H1 (cell line): ENCODE data around the gene STAT3. TPM values are rescaled to one million over a fixed set of nuclear protein-coding genes. Genes with fewer than 3 reads are reported as not detected.

ENCODE experiments used
- CTCF ChIA-PET: fragments of 300-600 bp; sonication (Branson Sonifier 250); formaldehyde crosslinking; loops from one replicate; lab custom pipeline; 2021; ENCODE audit not compliant: partially characterized antibody; lab: Charles Lee
- POLR2A ChIA-PET: fragments of 300-600 bp; sonication (Branson Sonifier 250); formaldehyde crosslinking; loops from one replicate; lab custom pipeline; 2021; ENCODE audit warnings: inconsistent platforms; ENCODE audit not compliant: partially characterized antibody; lab: Charles Lee
- DNase-seq, 2 experiments: peaks; one replicate each; pipeline versions ENCODE4 v3.0.0 to v3.0.0-alpha.2; 2010 to 2022; ENCODE audit warnings: low spot score in 2 of 2, low read depth in 1 of 2, mixed read lengths in 1 of 2
- FAIRE-seq: peaks from 2 replicates; lab custom pipeline; 2011; peaks lifted over from hg19 to GRCh38; lab: Jason Lieb, UNC
- H2AFZ ChIP-seq: 2 replicates; pipeline ENCODE4 v1.8.1; 2012; ENCODE audit warnings: low read length, inconsistent platforms
- H2AK5ac ChIP-seq: 2 replicates; pipeline ENCODE4 v1.6.1; 2013; ENCODE audit warnings: low read depth, low read length
- H2BK120ac ChIP-seq: replicated peaks from 2 replicates; pipeline ENCODE3; 2013; ENCODE audit warnings: low read depth, low read length, inconsistent platforms
- H2BK12ac ChIP-seq: 2 replicates; pipeline ENCODE4 v1.6.1; 2013; ENCODE audit warnings: low read depth, low read length
- H2BK15ac ChIP-seq: 2 replicates; pipeline ENCODE4 v1.6.1; 2013; ENCODE audit warnings: low read length
- H2BK20ac ChIP-seq: 2 replicates; pipeline ENCODE4 v1.6.1; 2013; ENCODE audit warnings: low read length
- H2BK5ac ChIP-seq: 2 replicates; pipeline ENCODE4 v1.6.1; 2013; ENCODE audit warnings: low read depth, low read length
- H3K14ac ChIP-seq: 2 replicates; pipeline ENCODE4 v1.6.1; 2013; ENCODE audit warnings: inconsistent platforms; ENCODE audit not compliant: insufficient read length
- H3K18ac ChIP-seq: 2 replicates; pipeline ENCODE4 v1.6.1; 2013; ENCODE audit warnings: low read length; ENCODE audit errors: extremely low read depth
- H3K23ac ChIP-seq: 2 replicates; pipeline ENCODE4 v1.6.1; 2013; ENCODE audit warnings: inconsistent platforms; ENCODE audit not compliant: insufficient read length
- H3K23me2 ChIP-seq: 2 replicates; pipeline ENCODE4 v1.6.1; 2013; ENCODE audit warnings: low read depth, low read length
- H3K27ac ChIP-seq: 2 replicates; pipeline ENCODE4 v1.6.1; 2011; ENCODE audit warnings: low read depth, low read length, inconsistent platforms
- H3K27me3 ChIP-seq, 4 experiments: replicated peaks in 1 of 4; 1 replicate in 1 of 4; 2 replicates in 3 of 4; pipeline versions ENCODE4 v1.6.1 to v1.8.1; 2011 to 2013; ENCODE audit warnings: low read length in 3 of 4, mild to moderate bottlenecking in 3 of 4, inconsistent platforms in 2 of 4, mixed read lengths in 2 of 4, moderate library complexity in 1 of 4; ENCODE audit not compliant: control insufficient read depth in 3 of 4, insufficient read depth in 3 of 4; ENCODE audit errors: extremely low read depth in 1 of 4
- H3K36me3 ChIP-seq, 4 experiments: 2 replicates each; pipeline versions ENCODE4 v1.6.1 to v1.8.1; 2011 to 2013; ENCODE audit warnings: mild to moderate bottlenecking in 4 of 4, low read length in 3 of 4, moderate library complexity in 2 of 4, control low read depth in 1 of 4, inconsistent platforms in 1 of 4; ENCODE audit not compliant: insufficient read depth in 4 of 4, control insufficient read depth in 2 of 4
- H3K4ac ChIP-seq: replicated peaks from 2 replicates; pipeline ENCODE3; 2013; ENCODE audit warnings: low read length, low read depth, mixed read lengths, inconsistent platforms; ENCODE audit not compliant: insufficient read length
- H3K4me1 ChIP-seq, 4 experiments: replicated peaks in 1 of 4; 1 replicate in 1 of 4; 2 replicates in 3 of 4; pipeline versions ENCODE4 v1.6.1 to v1.8.1; 2011 to 2013; ENCODE audit warnings: low read length in 3 of 4, inconsistent platforms in 2 of 4, mixed read lengths in 1 of 4; ENCODE audit not compliant: insufficient read depth in 4 of 4, control insufficient read depth in 3 of 4
- H3K4me2 ChIP-seq, 2 experiments: 2 replicates each; pipeline versions ENCODE4 v1.6.1 to v1.8.1; 2011 to 2013; ENCODE audit warnings: low read depth in 2 of 2, low read length in 2 of 2, control low read depth in 1 of 2, inconsistent platforms in 1 of 2, mild to moderate bottlenecking in 1 of 2; ENCODE audit not compliant: insufficient read depth in 1 of 2
- H3K4me3 ChIP-seq, 4 experiments: fragments of 200-600, 300-600 bp in 1 of 4; sonication (generic), shearing (Covaris generic), sonication (Bioruptor Twin) in 1 of 4; 2 replicates each; pipeline versions ENCODE4 v1.5.1 to v1.8.1; 2011 to 2016; ENCODE audit warnings: low read length in 4 of 4, low read depth in 3 of 4, control low read depth in 2 of 4, inconsistent platforms in 2 of 4, mild to moderate bottlenecking in 2 of 4, mixed read lengths in 1 of 4, moderate library complexity in 1 of 4; ENCODE audit not compliant: insufficient read depth in 2 of 4; ENCODE audit errors: extremely low read depth in 1 of 4
- H3K56ac ChIP-seq: replicated peaks from 2 replicates; pipeline ENCODE3; 2013; ENCODE audit warnings: low read depth, mild to moderate bottlenecking, mixed read lengths, low read length, inconsistent platforms; ENCODE audit not compliant: insufficient read length
- H3K79me1 ChIP-seq: 2 replicates; pipeline ENCODE4 v1.6.1; 2013; ENCODE audit warnings: low read depth, low read length, control low read depth
- H3K79me2 ChIP-seq, 2 experiments: 2 replicates each; pipeline versions ENCODE4 v1.6.1 to v1.8.1; 2012 to 2013; ENCODE audit warnings: low read length in 2 of 2, mild to moderate bottlenecking in 2 of 2, inconsistent platforms in 1 of 2; ENCODE audit not compliant: insufficient read depth in 2 of 2, control insufficient read depth in 1 of 2
- H3K9ac ChIP-seq, 4 experiments: replicated peaks in 1 of 4; 1 replicate in 1 of 4; 2 replicates in 3 of 4; pipeline versions ENCODE4 v1.6.1 to v1.8.1; 2011 to 2013; ENCODE audit warnings: low read depth in 3 of 4, low read length in 3 of 4, control low read depth in 2 of 4, mild to moderate bottlenecking in 2 of 4, moderate library complexity in 2 of 4, inconsistent platforms in 1 of 4; ENCODE audit errors: extremely low read depth in 1 of 4
- H3K9me3 ChIP-seq, 2 experiments: 2 replicates each; pipeline versions ENCODE4 v1.6.1 to v1.8.1; 2012 to 2013; ENCODE audit warnings: mild to moderate bottlenecking in 2 of 2, moderate library complexity in 2 of 2, control low read depth in 1 of 2, inconsistent platforms in 1 of 2, low read depth in 1 of 2, low read length in 1 of 2, mixed read lengths in 1 of 2; ENCODE audit not compliant: insufficient read depth in 2 of 2
- H4K20me1 ChIP-seq, 2 experiments: replicated peaks in 1 of 2; 2 replicates each; pipeline versions ENCODE3 to v1.8.1; 2011 to 2013; ENCODE audit warnings: inconsistent platforms in 2 of 2, low read length in 2 of 2, mild to moderate bottlenecking in 1 of 2; ENCODE audit not compliant: insufficient read depth in 2 of 2, control insufficient read depth in 1 of 2
- H4K5ac ChIP-seq: 2 replicates; pipeline ENCODE4 v1.6.1; 2013; ENCODE audit warnings: low read length, low read depth, mixed read lengths, inconsistent platforms; ENCODE audit not compliant: insufficient read length
- H4K8ac ChIP-seq: 2 replicates; pipeline ENCODE4 v1.8.0; 2013; ENCODE audit warnings: mild to moderate bottlenecking, moderate library complexity, low read length, inconsistent platforms; ENCODE audit not compliant: insufficient read depth; ENCODE audit errors: extremely low read depth
- H4K91ac ChIP-seq: replicated peaks from 2 replicates; pipeline ENCODE3; 2013; ENCODE audit warnings: low read length, mixed read lengths, inconsistent platforms; ENCODE audit not compliant: insufficient read length
- GABPA ChIP-seq: IDR thresholded peaks from 2 replicates; pipeline ENCODE4 v1.6.1; 2011; ENCODE audit warnings: mild to moderate bottlenecking, low read length, moderate library complexity, borderline replicate concordance; ENCODE audit not compliant: insufficient read depth
- HDAC2 ChIP-seq, 2 experiments: fragments of 300-600 bp in 1 of 2; sonication (generic) in 1 of 2; IDR thresholded peaks; 2 replicates each; pipeline ENCODE4 v1.6.1; 2011 to 2012; ENCODE audit warnings: low read depth in 2 of 2, low read length in 2 of 2, mild to moderate bottlenecking in 2 of 2, moderate library complexity in 2 of 2, borderline replicate concordance in 1 of 2, inconsistent platforms in 1 of 2
- HDAC6 ChIP-seq: IDR thresholded peaks from one replicate; pipeline ENCODE4 v1.7.1; 2012; ENCODE audit warnings: low read depth, mild to moderate bottlenecking, inconsistent platforms, low read length, moderate library complexity
- KDM1A ChIP-seq: fragments of 200-600, 300-600 bp; sonication (generic); IDR thresholded peaks from 2 replicates; pipeline ENCODE4 v1.7.1; 2016; ENCODE audit warnings: mild to moderate bottlenecking, low read length, borderline replicate concordance
- RAD21 ChIP-seq, 2 experiments: IDR thresholded peaks in 1 of 2; conservative IDR thresholded peaks in 1 of 2; 2 replicates each; pipeline ENCODE4 v1.6.1; 2011; ENCODE audit warnings: low read depth in 2 of 2, low read length in 2 of 2, improper control_type of control experiment in 1 of 2, inconsistent platforms in 1 of 2, mild to moderate bottlenecking in 1 of 2, moderate library complexity in 1 of 2
- RNF2 ChIP-seq: fragments of 200-900, 300-1000 bp; sonication (generic); IDR thresholded peaks from 2 replicates; pipeline ENCODE4 v1.7.1; 2016; ENCODE audit warnings: borderline replicate concordance, low read depth, mild to moderate bottlenecking, antibody characterized with exemption, low read length; ENCODE audit not compliant: poor library complexity, severe bottlenecking; ENCODE audit errors: missing control alignments
- TAF1 ChIP-seq: IDR thresholded peaks from 2 replicates; pipeline ENCODE4 v1.6.1; 2011; ENCODE audit warnings: mild to moderate bottlenecking, low read depth, low read length
- WGBS, 2 experiments: shearing (Covaris generic) in 1 of 2; methylation state at CpG; one replicate each; pipeline versions ENCODE4 v1.1.6 to v1.1.7; 2013 to 2015; ENCODE audit warnings: low lambda C conversion rate in 2 of 2, mixed read lengths in 2 of 2, inconsistent platforms in 1 of 2, low coverage in 1 of 2, missing lambda C conversion rate in 1 of 2; ENCODE audit not compliant: insufficient replicate concordance in 2 of 2, insufficient coverage in 1 of 2, insufficient read length in 1 of 2; ENCODE audit errors: extremely low coverage in 1 of 2, missing lambda C conversion rate in 1 of 2; 5-methylcytosine and 5-hydroxymethylcytosine counted together
- polyA plus RNA-seq, 7 experiments: library from polyadenylated mRNA; depleted of rRNA in 3 of 7; stranded (reverse) in 5 of 7; unstranded in 2 of 7; fragments of >200 nt in 5 of 7; fragments of 200-250 nt in 2 of 7; gene quantifications; 1 replicate in 5 of 7; 2 replicates in 1 of 7; 4 replicates in 1 of 7; pipeline versions ENCODE4 v1.2.1 to v1.2.3, GENCODE V29; 2011 to 2013; ENCODE audit warnings: missing spikeins in 2 of 7, mixed read lengths in 2 of 7
- total RNA-seq: library from RNA; stranded (reverse); fragmentation: NEBNext Ultra II Directional; extraction: Animal tissue kit (Norgen Biotek cat#: 25700); gene quantifications from 2 replicates; pipeline ENCODE4 v1.2.1, GENCODE V29; 2021
- TF ChIP-seq, protein P1 (sequence below): IDR thresholded peaks from 2 replicates; pipeline ENCODE4 v1.6.1; 2011; ENCODE audit warnings: low read depth, mild to moderate bottlenecking, low read length; ENCODE audit not compliant: insufficient read depth

STAT3 gene
- total and polyA plus RNA-seq, 2 of the 8 experiments (the other 6 are each of a cell fraction or from before 2014, with no cell fraction given): 38.4 to 94.1 TPM

DNA sequence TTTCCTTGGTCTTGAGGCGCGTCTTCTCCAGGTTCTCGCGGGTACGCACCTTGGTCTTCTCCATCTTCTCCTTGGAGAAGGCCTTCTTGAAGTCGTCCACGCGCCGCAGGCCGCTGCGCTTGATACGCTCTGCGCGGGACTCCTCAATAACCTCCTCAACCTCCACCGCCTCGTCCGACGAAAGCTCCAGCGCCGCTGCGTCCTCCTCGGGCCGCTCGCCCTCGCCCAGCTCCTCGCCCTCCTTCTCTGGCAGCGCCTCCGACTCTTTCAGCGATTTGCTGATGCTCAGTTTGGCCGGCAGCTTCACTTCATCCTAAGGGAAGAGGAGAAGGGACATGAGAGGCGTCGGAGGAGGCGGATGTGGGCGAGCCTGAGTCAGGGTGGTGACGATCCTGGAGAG lies 16.8 kb upstream of the STAT3 start:
- Histone ChIP-seq H3K4me3 (no peak overlapping the region), H3K79me2 (no peaks in the 10 kb centered on the region), H2BK5ac (no peak overlapping the region), H3K23me2 (no peaks in the 10 kb centered on the region), H3K27ac (no peak overlapping the region), H3K14ac (no peak overlapping the region), H4K5ac (no peak overlapping the region), H3K56ac (no peak overlapping the region), H3K79me1 (0 out of 2 replicates have a peak, but pooled peaks cover 2% of the 10 kb centered on the region), H2BK15ac (0 out of 2 replicates have a peak overlapping the region, but pooled peaks have one; percentile 8), H3K23ac (no peak overlapping the region), H3K4me1 (peaks cover 11 to 26% (median 20%) of the 10 kb centered on the region in 4 experiments), H4K20me1 (peaks cover 2 to 3% of the 10 kb centered on the region in 2 experiments), H4K91ac (no peak overlapping the region), H2AFZ (no peak overlapping the region), H4K8ac (no peak overlapping the region), H3K9ac (no peak overlapping the region), H2BK20ac (no peak overlapping the region), H3K36me3 (peaks cover 0 to 8% (median 4%) of the 10 kb centered on the region in 4 experiments; a peak in 3 of 8 replicates), H3K9me3 (no peaks in the 10 kb centered on the region), H3K4me2 (no peak overlapping the region), H2BK120ac (no peak overlapping the region), H3K18ac (no peak overlapping the region), H2BK12ac (no peak overlapping the region), H2AK5ac (no peak overlapping the region), H3K4ac (no peak overlapping the region), H3K27me3 (no peaks in the 10 kb centered on the region)
- FAIRE-seq (no peak), DNase-seq (no peak)
- WGBS, 2 experiments: 90% methylated on average over 27 of the region's 35 CpGs; no CpG with 5 or more reads in 1 of the 2 experiments
- ChIA-PET CTCF (interaction anchor here (0.7 to 23.6 kb wide), 21 partner anchors 10 to 187 kb away, joined by 3 to 542 read pairs (median 5); partner anchors contain the start of genes CAVIN1, PSMC3IP and STAT3), POLR2A (interaction anchor here (0.9 to 2.8 kb wide), 6 partner anchors 10 to 128 kb away, joined by 3 to 19 read pairs (median 4); partner anchors contain the start of gene CAVIN1)
- TF ChIP-seq GABPA (no peak), KDM1A (no peak), RAD21 (IDR thresholded peaks at IDR 0.05 in 1 of 2, conservative IDR thresholded peaks at IDR 0.05 in 1 of 2; ENCODE audit: low read depth in 2 of 2, low read length in 2 of 2) (no peak), RNF2 (no peak), HDAC6 (no peak), TAF1 (no peak), HDAC2 (IDR thresholded peaks at IDR 0.05; ENCODE audit: borderline replicate concordance in 1 of 2, low read depth in 2 of 2, low read length in 2 of 2) (no peak)
- TF ChIP-seq, protein P1, sequence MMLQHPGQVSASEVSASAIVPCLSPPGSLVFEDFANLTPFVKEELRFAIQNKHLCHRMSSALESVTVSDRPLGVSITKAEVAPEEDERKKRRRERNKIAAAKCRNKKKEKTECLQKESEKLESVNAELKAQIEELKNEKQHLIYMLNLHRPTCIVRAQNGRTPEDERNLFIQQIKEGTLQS: no peak
